HG03097 (cell line): ENCODE measurements around the gene ITCH.
"Not testable (repeated sequence)": the region's sequence is repeated elsewhere in the genome, so short reads cannot be mapped to it uniquely, and the experiment has no call there.

ENCODE experiments used
- ATAC-seq: cut with Tn5 transposase; IDR thresholded peaks from one replicate; pipeline ENCODE4 v1.9.1; 2021; ENCODE audit not compliant: unreplicated experiment, low FRiP score

Gene ITCH

GRCh38 chr20:34410336-34410735, 47.3 kb downstream of the ITCH start:
- no peak for ATAC-seq

GRCh38 chr20:34412453-34412852, 49.4 kb downstream of the ITCH start:
- no peak for ATAC-seq

GRCh38 chr20:34414525-34414924, 51.5 kb downstream of the ITCH start:
- not testable (repeated sequence) for ATAC-seq

- ATAC-seq: peak; percentile 47
Observed at GRCh38 chr20:34415079-34415478, 52.0 kb downstream of the ITCH start.

- no peak for ATAC-seq
Observed at GRCh38 chr20:34420146-34420545, 57.1 kb downstream of the ITCH start.

DNA sequence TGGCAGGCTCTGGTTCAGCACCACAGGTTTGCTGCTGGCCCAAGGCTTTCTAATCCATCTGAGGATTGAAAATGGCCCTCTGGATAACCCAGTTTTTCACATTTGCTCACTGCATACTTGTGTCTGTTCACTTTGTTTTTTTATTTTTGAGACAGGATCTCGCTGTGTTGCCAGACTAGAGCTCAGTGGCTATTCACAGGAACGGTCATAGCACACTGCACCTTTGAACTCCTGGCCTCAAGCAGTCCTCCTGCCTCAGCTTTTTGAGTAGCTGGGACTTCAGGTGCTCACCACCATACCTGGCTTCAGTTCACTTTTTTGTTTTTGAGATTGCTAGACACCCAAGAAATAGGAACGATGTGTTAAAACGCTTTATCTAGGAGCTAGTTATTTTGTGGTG, 57.9 kb downstream of the ITCH start:
- ATAC-seq: no peak

- ATAC-seq: no peak
Observed at GRCh38 chr20:34421766-34422466, 58.8 kb downstream of the ITCH start.

DNA sequence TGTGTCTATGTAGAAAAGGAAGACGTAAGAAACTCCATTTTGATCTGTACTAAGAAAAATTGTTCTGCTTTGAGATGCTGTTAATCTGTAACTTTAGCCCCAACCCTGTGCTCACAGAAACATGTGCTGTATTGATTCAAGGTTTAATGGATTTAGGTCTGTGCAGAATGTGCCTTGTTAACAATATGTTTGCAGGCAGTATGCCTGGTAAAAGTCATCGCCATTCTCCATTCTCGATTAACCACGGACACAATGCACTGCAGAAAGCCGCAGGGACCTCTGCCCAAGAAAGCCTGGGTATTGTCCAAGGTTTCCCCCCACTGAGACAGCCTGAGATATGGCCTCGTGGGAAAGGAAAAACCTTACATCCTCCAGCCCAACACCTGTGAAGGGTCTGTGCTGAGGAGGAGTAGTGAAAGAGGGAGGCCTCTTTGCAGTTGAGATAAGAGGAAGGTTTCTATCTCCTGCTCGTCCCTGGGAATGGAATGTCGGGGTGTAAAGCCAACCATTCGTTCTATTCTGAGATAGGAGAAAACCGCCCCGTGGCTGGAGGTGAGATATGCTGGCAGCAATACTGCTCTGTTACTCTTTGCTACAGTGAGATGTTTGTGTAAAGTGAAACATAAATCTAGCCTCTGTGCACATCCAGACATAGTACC, 62.1 kb downstream of the ITCH start:
- not testable (repeated sequence) for ATAC-seq

- no peak for ATAC-seq
Observed at GRCh38 chr20:34426026-34426425, 63.0 kb downstream of the ITCH start.

DNA sequence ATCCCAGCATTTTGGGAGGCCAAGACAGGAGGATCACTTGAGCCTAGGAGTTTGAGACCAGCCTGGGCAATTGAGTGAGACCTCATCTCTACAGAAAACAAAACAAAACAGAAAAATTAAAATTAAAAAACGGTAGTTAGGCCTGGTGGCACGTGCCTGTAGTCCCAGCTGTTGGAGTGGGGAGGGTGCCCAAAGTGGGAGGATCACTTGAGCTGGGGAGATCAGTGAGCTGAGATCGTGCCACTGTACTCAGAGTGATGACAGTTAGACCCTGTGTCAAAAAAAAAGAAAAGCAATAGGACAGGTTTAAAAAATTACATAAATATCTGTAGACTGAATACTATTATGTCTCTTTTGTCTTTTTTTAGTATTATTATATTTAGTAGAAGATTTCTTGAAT, 64.3 kb downstream of the ITCH start:
- no peak for ATAC-seq

DNA sequence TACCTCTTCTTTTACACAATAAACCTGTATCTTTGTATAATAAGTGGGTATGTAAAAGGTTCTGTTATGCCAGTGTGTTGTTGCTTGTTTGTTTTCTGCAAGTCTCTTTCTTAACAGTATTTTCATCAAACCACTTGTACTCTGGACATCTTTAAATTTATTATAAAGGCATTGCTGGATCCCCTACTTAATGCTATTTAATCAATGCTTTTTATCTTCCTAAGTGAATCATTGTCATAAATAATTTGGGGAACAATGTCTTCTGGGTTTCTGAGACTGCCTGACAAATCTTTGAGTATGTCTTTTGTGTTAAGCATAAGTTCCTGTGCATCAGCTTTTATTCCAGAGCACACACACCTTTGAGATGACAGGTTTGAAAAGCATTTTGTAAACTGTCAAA, 64.7 kb downstream of the ITCH start:
- no peak for ATAC-seq

DNA sequence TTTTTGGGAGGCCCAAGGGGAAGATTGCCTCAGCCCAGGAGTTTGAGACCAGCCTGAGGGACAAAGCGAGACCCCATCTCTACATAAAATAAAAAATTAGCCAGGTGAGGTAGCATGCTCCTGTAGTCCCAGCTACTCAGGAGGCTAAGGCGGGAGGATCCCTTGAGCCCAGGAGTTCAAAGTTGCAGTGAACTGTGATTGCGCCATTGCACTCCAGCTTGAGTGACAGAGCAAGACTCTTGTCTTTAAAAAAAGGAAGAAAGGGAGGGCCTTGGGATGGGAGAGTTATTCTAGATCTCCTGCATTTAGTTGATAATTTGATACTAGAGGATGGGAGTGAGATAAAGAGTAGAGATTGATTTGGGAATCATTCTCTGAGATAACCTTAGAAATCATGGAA, 68.1 kb downstream of the ITCH start:
- no peak for ATAC-seq

DNA sequence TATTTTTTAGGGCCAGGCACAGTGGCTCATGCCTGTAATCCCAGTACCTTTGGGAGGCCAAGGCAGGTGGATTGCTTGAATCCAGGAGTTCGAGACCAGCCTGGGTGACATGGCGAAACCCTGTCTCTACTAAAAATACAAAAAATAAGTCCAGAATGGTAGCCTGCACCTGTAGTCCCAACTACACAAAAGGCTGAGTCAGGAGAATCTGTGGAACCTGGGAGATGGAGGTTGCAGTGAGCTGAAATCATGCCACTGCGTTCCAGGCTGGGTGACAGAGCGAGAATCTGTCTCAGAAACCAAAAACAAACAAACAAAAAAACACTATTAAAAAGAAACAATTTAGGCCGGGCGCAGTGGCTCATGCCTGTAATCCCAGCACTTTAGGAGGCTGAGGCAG, 69.6 kb downstream of the ITCH start:
- ATAC-seq: not testable (repeated sequence)

- ATAC-seq: no peak
Observed at GRCh38 chr20:34433391-34433790, 70.3 kb downstream of the ITCH start.

GRCh38 chr20:34435589-34435988, 72.5 kb downstream of the ITCH start:
- no peak for ATAC-seq

- ATAC-seq: no peak
Observed at GRCh38 chr20:34437330-34437986, 74.4 kb downstream of the ITCH start.

DNA sequence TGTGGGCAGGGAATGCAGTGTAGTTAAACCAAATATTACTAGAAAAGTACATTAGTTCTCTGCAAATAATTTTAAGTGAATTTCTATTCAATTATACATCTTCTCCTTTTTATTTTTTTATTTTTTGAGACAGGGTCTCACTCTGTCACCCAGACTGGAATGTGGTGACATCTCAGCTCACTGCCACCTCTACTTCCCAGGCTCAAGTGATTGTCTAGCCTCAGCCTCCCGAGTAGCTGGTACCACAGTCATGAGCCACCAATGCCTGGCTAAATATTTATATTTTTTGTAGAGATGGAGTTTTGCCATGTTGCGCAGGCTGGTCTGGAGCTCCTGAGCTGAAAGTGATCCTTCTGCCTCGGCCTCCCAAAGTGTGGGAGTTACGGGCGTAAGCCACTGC, 76.1 kb downstream of the ITCH start:
- ATAC-seq: no peak

GRCh38 chr20:34441423-34441822, 78.3 kb downstream of the ITCH start:
- not testable (repeated sequence) for ATAC-seq

GRCh38 chr20:34443546-34443945, 80.5 kb downstream of the ITCH start:
- no peak for ATAC-seq

- no peak for ATAC-seq
Observed at GRCh38 chr20:34445177-34446065, 82.3 kb downstream of the ITCH start.

- ATAC-seq: no peak
Observed at GRCh38 chr20:34448517-34448916, 85.4 kb downstream of the ITCH start.
